Measurements from ENCODE around the gene PCSK9. TPM values are rescaled to one million over a fixed set of nuclear protein-coding genes. Genes with fewer than 3 reads are reported as not detected.

PCSK9 gene
- total RNA-seq, 3 donors from 2014 or later, result 3.6 to 14.1 (median 9.2) TPM

DNA sequence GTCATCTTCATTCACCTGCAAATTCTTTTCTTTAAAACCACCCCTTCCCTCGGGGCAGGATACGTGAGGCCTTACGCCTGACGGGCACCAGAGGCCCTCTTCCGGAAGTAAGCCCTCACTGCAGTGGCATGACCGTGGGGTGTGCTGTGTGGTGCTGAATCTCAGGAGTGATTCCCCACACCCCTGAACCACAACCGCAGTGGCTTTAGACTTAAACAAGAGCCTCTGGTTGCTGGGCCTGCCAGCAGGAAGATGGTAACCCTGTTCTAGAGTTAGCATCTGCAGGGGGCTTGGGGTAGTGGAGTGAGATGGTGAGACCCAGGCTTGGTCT is 28.5 kb upstream of the PCSK9 start:
- Histone ChIP-seq H3K9me3 (no peaks in the 10 kb centered on the region), H3K4me3 (no peak overlapping the region), H3K36me3 (ENCODE audit: low read depth) (no peaks in the 10 kb centered on the region), H3K4me1 (ENCODE audit: low read depth) (no peaks in the 10 kb centered on the region)
- intact Hi-C loops (cut with DNase I, micrococcal nuclease), result no loop called here
- TF ChIP-seq, protein P1, sequence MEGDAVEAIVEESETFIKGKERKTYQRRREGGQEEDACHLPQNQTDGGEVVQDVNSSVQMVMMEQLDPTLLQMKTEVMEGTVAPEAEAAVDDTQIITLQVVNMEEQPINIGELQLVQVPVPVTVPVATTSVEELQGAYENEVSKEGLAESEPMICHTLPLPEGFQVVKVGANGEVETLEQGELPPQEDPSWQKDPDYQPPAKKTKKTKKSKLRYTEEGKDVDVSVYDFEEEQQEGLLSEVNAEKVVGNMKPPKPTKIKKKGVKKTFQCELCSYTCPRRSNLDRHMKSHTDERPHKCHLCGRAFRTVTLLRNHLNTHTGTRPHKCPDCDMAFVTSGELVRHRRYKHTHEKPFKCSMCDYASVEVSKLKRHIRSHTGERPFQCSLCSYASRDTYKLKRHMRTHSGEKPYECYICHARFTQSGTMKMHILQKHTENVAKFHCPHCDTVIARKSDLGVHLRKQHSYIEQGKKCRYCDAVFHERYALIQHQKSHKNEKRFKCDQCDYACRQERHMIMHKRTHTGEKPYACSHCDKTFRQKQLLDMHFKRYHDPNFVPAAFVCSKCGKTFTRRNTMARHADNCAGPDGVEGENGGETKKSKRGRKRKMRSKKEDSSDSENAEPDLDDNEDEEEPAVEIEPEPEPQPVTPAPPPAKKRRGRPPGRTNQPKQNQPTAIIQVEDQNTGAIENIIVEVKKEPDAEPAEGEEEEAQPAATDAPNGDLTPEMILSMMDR (IDR thresholded peaks at IDR 0.05), result no peak
- ATAC-seq, result no peak
- DNase-seq, result no peak

DNA sequence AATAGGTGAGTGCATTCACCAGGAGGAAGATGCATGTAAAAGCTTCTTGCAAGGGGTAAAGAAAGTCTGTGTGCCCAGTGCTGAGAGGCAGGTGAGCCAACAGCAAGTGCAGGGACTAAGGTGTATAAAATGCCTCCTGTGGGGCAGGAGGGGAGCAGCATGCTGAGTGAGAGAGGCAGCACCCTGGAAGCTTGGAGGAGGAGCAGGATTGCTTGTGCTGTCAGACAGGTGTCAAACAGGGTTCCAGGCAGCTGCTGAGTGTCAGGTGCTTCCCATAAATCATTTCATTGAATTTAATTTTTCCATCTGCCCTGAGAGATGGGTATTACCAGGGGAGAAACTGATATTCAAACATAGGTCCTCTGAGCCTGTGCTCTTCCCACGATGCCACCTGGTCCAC is 26.7 kb upstream of the PCSK9 start:
- TF ChIP-seq, protein P1 (IDR thresholded peaks at IDR 0.05), result no peak
- Histone ChIP-seq H3K4me1 (ENCODE audit: low read depth) (no peaks in the 10 kb centered on the region), H3K4me3 (no peak overlapping the region), H3K9me3 (no peaks in the 10 kb centered on the region), H3K36me3 (ENCODE audit: low read depth) (no peaks in the 10 kb centered on the region)
- ATAC-seq (no peak), DNase-seq (no peak)
- intact Hi-C loops (cut with DNase I, micrococcal nuclease), result no loop called here

DNA sequence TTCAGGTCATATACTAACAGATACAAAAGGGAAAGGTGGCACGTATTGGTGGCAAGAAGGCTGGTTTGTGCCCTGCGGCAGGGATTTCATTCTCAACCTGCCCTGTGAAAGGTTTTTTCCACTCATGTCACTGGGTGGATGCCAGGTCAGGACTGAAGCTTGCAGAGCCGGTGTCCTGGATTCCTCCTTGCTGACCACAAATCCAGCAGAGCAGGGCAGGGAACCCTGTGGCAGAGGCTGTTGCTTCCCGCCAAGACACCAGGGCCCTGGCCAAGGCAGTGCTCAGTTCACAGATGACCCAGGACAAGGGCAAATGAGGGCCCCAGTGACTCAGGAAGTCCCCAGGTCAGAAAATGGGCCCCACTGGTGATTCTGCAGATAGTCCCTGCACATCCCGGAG is 24.2 kb upstream of the PCSK9 start:
- no peak for DNase-seq
- H3K4me3 ChIP-seq, result no peak overlapping the region
- no peaks in the 10 kb centered on the region for H3K9me3 ChIP-seq
- ATAC-seq, result no peak
- TF ChIP-seq, protein P1 (IDR thresholded peaks at IDR 0.05), result no peak
- no peaks in the 10 kb centered on the region for H3K36me3 ChIP-seq (ENCODE audit: low read depth)
- intact Hi-C loops (cut with DNase I, micrococcal nuclease), result no loop called here
- H3K4me1 ChIP-seq (ENCODE audit: low read depth), result no peaks in the 10 kb centered on the region

DNA sequence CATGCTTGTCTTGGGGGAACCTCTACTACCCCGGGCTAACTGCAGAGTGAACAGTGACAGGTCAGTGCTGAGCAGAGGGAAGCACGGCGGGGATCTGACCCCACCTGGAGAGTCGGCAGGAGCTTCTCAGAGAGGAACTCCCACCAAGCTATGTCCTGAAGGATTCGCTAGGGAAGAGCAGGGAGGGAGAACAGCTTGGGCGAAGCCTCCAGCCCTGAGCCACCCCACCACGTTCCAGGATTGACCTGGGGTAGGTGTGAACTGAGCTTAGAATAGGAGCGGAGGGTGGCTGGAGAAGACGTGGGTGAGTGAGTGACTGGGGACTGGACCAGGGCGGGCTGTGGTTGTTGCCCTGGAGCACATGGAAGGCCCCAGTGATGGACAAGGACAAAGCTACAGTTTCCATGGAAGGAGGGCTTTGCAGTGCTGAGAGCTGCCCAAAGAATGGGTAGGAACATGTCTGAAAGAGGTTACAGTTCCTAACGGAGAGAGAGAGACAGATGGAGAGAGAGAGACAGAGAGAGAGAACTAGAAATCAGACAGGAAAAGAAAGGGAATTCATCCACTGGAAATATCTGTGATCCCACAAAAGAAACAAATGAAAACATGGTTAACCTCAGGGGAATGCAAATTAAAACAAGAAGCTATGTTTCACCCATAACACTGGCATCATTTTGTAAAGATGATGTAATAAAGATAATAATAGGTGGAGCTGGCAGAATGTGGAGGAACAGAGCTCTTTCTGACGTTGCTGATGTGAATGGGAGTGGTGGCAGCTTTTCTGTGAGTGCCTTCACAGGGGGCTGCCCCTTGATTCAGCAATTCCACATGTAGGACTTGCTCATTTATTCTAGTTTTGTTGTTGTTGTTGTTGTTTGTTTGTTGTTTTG is 23.4 kb upstream of the PCSK9 start:
- no peaks in the 10 kb centered on the region for H3K9me3 ChIP-seq
- H3K4me3 ChIP-seq, result no peak overlapping the region
- TF ChIP-seq, protein P1 (IDR thresholded peaks at IDR 0.05), result no peak
- ATAC-seq (no peak), DNase-seq (no peak)
- intact Hi-C loops (cut with DNase I, micrococcal nuclease), result no loop called here
- no peaks in the 10 kb centered on the region for H3K36me3 ChIP-seq (ENCODE audit: low read depth)
- H3K4me1 ChIP-seq (ENCODE audit: low read depth), result no peaks in the 10 kb centered on the region

DNA sequence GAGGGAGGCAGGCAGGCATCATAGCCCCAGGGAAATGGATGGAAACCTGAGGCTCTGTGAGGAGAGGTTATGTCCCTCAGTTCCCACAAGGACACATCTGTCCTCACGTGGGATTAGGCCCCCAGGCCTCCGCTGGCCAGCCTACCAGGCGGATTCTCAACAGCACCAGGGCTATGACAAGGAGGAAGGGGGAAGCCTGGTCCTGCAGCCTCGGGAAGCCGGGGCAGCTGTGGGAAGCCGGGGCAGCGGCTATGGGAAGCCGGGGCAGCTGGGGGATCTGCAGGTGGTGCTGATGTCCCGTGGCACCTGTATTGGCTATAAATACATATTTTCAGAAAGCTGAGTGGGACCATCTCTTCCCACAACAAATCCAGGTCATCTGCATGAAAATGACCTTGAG is 21.0 kb upstream of the PCSK9 start:
- Histone ChIP-seq H3K36me3 (ENCODE audit: low read depth) (no peaks in the 10 kb centered on the region), H3K9me3 (no peaks in the 10 kb centered on the region), H3K4me1 (ENCODE audit: low read depth) (no peaks in the 10 kb centered on the region), H3K4me3 (no peak overlapping the region)
- ATAC-seq (no peak), DNase-seq (no peak)
- TF ChIP-seq, protein P1 (IDR thresholded peaks at IDR 0.05), result no peak
- intact Hi-C loops (cut with DNase I, micrococcal nuclease), result no loop called here
